Thyroid gland (tissue), 4 donors: Measurements from ENCODE around the gene EFCC1. TPM values are rescaled to one million over a fixed set of nuclear protein-coding genes. Genes with fewer than 3 reads are reported as not detected.

ENCODE experiments used
- DNase-seq, 2 donors: peaks; one replicate each; pipeline ENCODE4 v3.0.0-alpha.2; 2019
- H3K27ac ChIP-seq, 3 donors: fragments of 200-600 bp; sonication (generic); 1 replicate in 2 of 3; 2 replicates in 1 of 3; pipeline ENCODE4 v1.5.1; 2016 to 2019; ENCODE audit warnings: mild to moderate bottlenecking in 1 of 3, moderate library complexity in 1 of 3
- H3K27me3 ChIP-seq: fragments of 200-600 bp; sonication (generic); one replicate; pipeline ENCODE4 v1.5.1; 2019
- H3K36me3 ChIP-seq, 2 donors: fragments of 200-600 bp; sonication (generic); one replicate each; pipeline ENCODE4 v1.5.1; 2016 to 2019
- H3K4me1 ChIP-seq, 2 donors: fragments of 200-600 bp; sonication (generic); one replicate each; pipeline ENCODE4 v1.5.1; 2017 to 2019
- H3K4me3 ChIP-seq, 3 donors: fragments of 200-600 bp; sonication (generic); replicated peaks in 1 of 3; 1 replicate in 2 of 3; 2 replicates in 1 of 3; pipeline ENCODE4 v1.5.1; 2016; ENCODE audit warnings: mild to moderate bottlenecking in 1 of 3
- H3K9me3 ChIP-seq: fragments of 200-600 bp; sonication (generic); one replicate; pipeline ENCODE4 v1.5.1; 2017
- POLR2A ChIP-seq, 2 donors: fragments of 450-650 bp; IDR thresholded peaks; one replicate each; pipeline ENCODE4 v1.6.1; 2017; ENCODE audit warnings: antibody characterized with exemption in 2 of 2, mild to moderate bottlenecking in 2 of 2, moderate library complexity in 1 of 2
- WGBS, 2 donors: methylation state at CpG; one replicate each; pipeline ENCODE4 v1.1.5; 2017; 5-methylcytosine and 5-hydroxymethylcytosine counted together
- intact Hi-C: fragments of 100-400 bp; cut with DNase I; formaldehyde crosslinking; loops from one replicate; pipeline ENCODE4 v1.15.1; 2023
- total RNA-seq, 4 donors: library from RNA; depleted of rRNA; stranded (reverse); fragments of >200 nt; gene quantifications; one replicate each; pipeline ENCODE4 v1.2.3, GENCODE V29; 2016
- TF ChIP-seq, protein P1 (sequence below), 6 experiments: fragments of 200-600 bp in 3 of 6; fragments of 450-650 bp in 3 of 6; sonication (generic) in 3 of 6; IDR thresholded peaks; one replicate each; pipeline ENCODE4 v1.5.1; 2016 to 2019; ENCODE audit warnings: antibody characterized with exemption in 6 of 6, mild to moderate bottlenecking in 2 of 6, inconsistent platforms in 1 of 6, moderate library complexity in 1 of 6

EFCC1 gene
- total RNA-seq, 4 donors from 2014 or later: 3.6 to 16.8 (median 9.9) TPM

DNA sequence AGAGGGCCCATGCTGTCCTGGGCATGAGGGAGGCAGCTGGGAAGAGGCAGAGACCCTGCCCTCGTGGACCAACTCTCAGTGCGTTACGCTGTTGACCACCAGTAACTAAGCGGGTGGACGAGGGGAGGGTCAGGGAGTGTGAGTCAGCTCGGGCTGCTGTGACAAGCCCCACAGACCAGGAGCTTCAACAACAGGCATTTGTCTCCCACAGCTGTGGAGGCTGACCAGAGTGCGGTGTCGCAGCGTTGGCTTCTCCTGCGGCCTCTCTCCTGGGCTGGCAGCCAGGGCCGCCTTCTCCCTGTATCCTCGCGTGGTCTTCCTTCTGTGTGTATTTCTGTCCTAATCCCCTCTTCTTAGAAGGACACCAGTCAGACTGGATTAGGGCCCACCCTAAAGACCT is 13.0 kb downstream of the EFCC1 start:
- 71 to 78% methylated on average over 13 of the region's 13 CpGs for WGBS, 2 donors
- no peaks in the 10 kb centered on the region for H3K27me3 ChIP-seq
- H3K9me3 ChIP-seq: no peaks in the 10 kb centered on the region
- intact Hi-C loops: no loop called here
- H3K27ac ChIP-seq: peak overlapping the region in 1 of 3 donors; percentile 68
- peaks cover 0 to 30% of the 10 kb centered on the region in 2 donors for H3K4me1 ChIP-seq
- TF ChIP-seq, protein P1, sequence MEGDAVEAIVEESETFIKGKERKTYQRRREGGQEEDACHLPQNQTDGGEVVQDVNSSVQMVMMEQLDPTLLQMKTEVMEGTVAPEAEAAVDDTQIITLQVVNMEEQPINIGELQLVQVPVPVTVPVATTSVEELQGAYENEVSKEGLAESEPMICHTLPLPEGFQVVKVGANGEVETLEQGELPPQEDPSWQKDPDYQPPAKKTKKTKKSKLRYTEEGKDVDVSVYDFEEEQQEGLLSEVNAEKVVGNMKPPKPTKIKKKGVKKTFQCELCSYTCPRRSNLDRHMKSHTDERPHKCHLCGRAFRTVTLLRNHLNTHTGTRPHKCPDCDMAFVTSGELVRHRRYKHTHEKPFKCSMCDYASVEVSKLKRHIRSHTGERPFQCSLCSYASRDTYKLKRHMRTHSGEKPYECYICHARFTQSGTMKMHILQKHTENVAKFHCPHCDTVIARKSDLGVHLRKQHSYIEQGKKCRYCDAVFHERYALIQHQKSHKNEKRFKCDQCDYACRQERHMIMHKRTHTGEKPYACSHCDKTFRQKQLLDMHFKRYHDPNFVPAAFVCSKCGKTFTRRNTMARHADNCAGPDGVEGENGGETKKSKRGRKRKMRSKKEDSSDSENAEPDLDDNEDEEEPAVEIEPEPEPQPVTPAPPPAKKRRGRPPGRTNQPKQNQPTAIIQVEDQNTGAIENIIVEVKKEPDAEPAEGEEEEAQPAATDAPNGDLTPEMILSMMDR (IDR thresholded peaks at IDR 0.05): no peak
- no peak for TF ChIP-seq POLR2A (IDR thresholded peaks at IDR 0.05)
- no peak overlapping the region for H3K4me3 ChIP-seq
- H3K36me3 ChIP-seq: no peaks in the 10 kb centered on the region
- no peak for DNase-seq

DNA sequence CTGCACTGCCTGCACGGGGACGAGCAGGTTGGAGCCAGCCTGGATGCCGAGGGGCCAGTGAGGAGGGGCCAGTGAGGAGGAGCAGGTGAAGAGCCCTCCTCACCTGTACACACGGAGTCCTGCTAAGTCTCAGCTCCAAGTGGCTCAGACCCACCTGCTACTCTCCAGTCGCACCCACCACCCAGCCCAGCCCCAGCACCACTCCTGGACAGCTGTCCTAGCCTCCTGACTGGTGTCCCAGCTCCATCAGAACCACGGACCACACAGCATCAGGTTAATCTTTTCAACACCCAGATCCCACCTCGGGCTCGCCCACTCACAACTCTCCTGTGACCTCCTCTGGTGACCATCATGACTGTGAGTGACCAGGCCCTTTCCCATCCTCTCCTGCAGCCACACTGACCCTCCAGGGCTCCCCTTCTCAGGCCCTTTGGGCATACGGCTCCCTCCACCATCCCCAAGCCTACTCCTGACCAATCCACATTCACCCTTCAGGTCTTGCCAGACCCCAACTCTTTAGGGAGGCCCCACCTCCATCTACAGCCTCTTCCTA is 13.8 kb downstream of the EFCC1 start:
- Histone ChIP-seq H3K27ac (peak overlapping the region; percentile 30 to 68 (median 49)), H3K4me1 (peaks cover 0 to 30% of the 10 kb centered on the region in 2 donors), H3K9me3 (no peaks in the 10 kb centered on the region), H3K4me3 (no peak overlapping the region), H3K27me3 (no peaks in the 10 kb centered on the region), H3K36me3 (no peaks in the 10 kb centered on the region)
- no peak for TF ChIP-seq POLR2A (IDR thresholded peaks at IDR 0.05)
- TF ChIP-seq, protein P1 (IDR thresholded peaks at IDR 0.05): no peak
- intact Hi-C loops: no loop called here
- DNase-seq: no peak
- WGBS, 2 donors: 74 to 76% methylated on average over 8 to 9 of the region's 9 CpGs

- peak; percentile 32 to 47 for DNase-seq
- Histone ChIP-seq H3K27ac (peak overlapping the region; percentile 30 to 73 (median 49)), H3K4me3 (no peak overlapping the region)
Observed at GRCh38 chr3:129015388-129016105, 14.4 kb downstream of the EFCC1 start.

GRCh38 chr3:129016356-129016719 is 15.2 kb downstream of the EFCC1 start:
- H3K36me3 ChIP-seq: no peaks in the 10 kb centered on the region
- intact Hi-C loops: no loop called here
- no peak overlapping the region for H3K4me3 ChIP-seq
- no peaks in the 10 kb centered on the region for H3K27me3 ChIP-seq
- no peak for TF ChIP-seq POLR2A (IDR thresholded peaks at IDR 0.05)
- TF ChIP-seq, protein P1 (IDR thresholded peaks at IDR 0.05): no peak
- H3K27ac ChIP-seq: peak overlapping the region; percentile 45 to 73 (median 51)
- peak in 1 of 2 donors; percentile 13 for DNase-seq
- H3K9me3 ChIP-seq: no peaks in the 10 kb centered on the region
- peaks cover 0 to 30% of the 10 kb centered on the region in 2 donors for H3K4me1 ChIP-seq
- 49 to 63% methylated on average over 2 to 5 of the region's 6 CpGs for WGBS, 2 donors

More at GRCh38 chr3:129015388-129016105, 14.4 kb downstream of the EFCC1 start:
- no peak for TF ChIP-seq POLR2A (IDR thresholded peaks at IDR 0.05)
- no peaks in the 10 kb centered on the region for H3K9me3 ChIP-seq
- H3K4me1 ChIP-seq: peaks cover 0 to 30% of the 10 kb centered on the region in 2 donors
- no peaks in the 10 kb centered on the region for H3K27me3 ChIP-seq
- intact Hi-C loops: no loop called here
- H3K36me3 ChIP-seq: no peaks in the 10 kb centered on the region
- WGBS, 2 donors: 74 to 79% methylated on average over 18 to 19 of the region's 19 CpGs

GRCh38 chr3:129016720-129017483 is 15.8 kb downstream of the EFCC1 start:
- H3K4me3 ChIP-seq: no peak overlapping the region
- H3K4me1 ChIP-seq: peaks cover 0 to 30% of the 10 kb centered on the region in 2 donors
- no peaks in the 10 kb centered on the region for H3K9me3 ChIP-seq
- H3K27me3 ChIP-seq: no peaks in the 10 kb centered on the region
- TF ChIP-seq, protein P1 (IDR thresholded peaks at IDR 0.05): no peak
- no peak for TF ChIP-seq POLR2A (IDR thresholded peaks at IDR 0.05)
- 71 to 94% methylated on average over 7 to 14 of the region's 14 CpGs for WGBS, 2 donors
- peak; percentile 11 to 16 for DNase-seq
- no peaks in the 10 kb centered on the region for H3K36me3 ChIP-seq
- peak overlapping the region; percentile 45 to 73 (median 51) for H3K27ac ChIP-seq
- intact Hi-C loops: no loop called here
